RWPE1 (cell line): ENCODE data around the gene MOGAT3.
A peak's percentile ranks its signal among the peaks of the same experiment; 100 is the strongest.

Source experiments
- CTCF ChIA-PET: fragments of 350-600 bp; sonication (Branson Sonifier 250); formaldehyde crosslinking; extraction: SDS; loops from one replicate; lab custom pipeline; 2021; lab: Yijun Ruan, JAX
- POLR2A ChIA-PET: fragments of 400-600 bp; formaldehyde crosslinking; extraction: SDS; loops from one replicate; lab custom pipeline; 2020; ENCODE audit warnings: antibody characterized with exemption; ENCODE audit not compliant: low non-redundant PET; lab: Yijun Ruan, JAX
- DNase-seq: peaks from one replicate; pipeline ENCODE4 v3.0.0; 2012; ENCODE audit warnings: low spot score
- H3K27ac ChIP-seq: fragments of 450-650 bp; 2 replicates; pipeline ENCODE4 v1.5.1; 2017
- CTCF ChIP-seq: fragments of 450-650 bp; conservative IDR thresholded peaks from 2 replicates; pipeline ENCODE4 v1.5.1; 2017; ENCODE audit warnings: low read depth, mild to moderate bottlenecking

MOGAT3 gene

GRCh38 chr7:101161692-101162471, 39.0 kb downstream of the MOGAT3 start:
- CTCF ChIA-PET: interaction anchor here (0.6 kb wide), 1 partner anchor 18 kb away, joined by 3 read pairs; no protein-coding TSS in a partner anchor
- DNase-seq: no peak
- no peak for TF ChIP-seq CTCF

DNA sequence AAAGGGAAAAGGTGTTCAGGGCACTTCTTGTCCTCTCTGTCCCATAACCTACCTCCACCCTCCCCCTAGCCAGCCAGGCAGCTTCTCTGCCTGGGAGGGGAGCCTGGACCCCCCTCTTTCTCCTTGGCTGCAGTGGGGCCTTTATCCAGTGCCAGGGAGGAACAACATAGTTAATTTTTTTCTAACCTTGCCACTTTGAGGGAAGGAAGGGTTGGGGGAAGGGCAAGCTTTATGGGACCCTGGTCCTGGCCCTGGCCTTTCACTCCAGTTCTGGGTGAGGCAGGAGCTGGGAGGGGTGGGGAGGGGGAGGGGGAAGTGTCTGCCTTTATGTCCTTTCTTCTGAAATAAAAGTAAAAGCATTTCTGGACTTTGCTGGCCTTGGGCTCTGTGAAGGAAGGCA, 39.9 kb downstream of the MOGAT3 start:
- peak overlapping the region; percentile 86 for H3K27ac ChIP-seq
- TF ChIP-seq CTCF: no peak
- ChIA-PET CTCF (interaction anchor here (0.7 to 1.4 kb wide), 2 partner anchors 11 to 122 kb away, joined by 3 to 4 read pairs; no protein-coding TSS in a partner anchor), POLR2A (interaction anchor here (0.5 kb wide), 1 partner anchor 1138 kb away, joined by 3 read pairs; no protein-coding TSS in a partner anchor)
- no peak for DNase-seq

More at GRCh38 chr7:101161692-101162471, 39.0 kb downstream of the MOGAT3 start:
- POLR2A ChIA-PET: no interaction called here
- H3K27ac ChIP-seq: peak overlapping the region; percentile 86

- no peak for TF ChIP-seq CTCF
- H3K27ac ChIP-seq: peak overlapping the region; percentile 86
- ChIA-PET CTCF (interaction anchor here (1.4 kb wide), 1 partner anchor 123 kb away, joined by 3 read pairs; no protein-coding TSS in a partner anchor), POLR2A (interaction anchor here (0.5 kb wide), 1 partner anchor 1137 kb away, joined by 3 read pairs; no protein-coding TSS in a partner anchor)
- DNase-seq: peak; percentile 69
Measured at GRCh38 chr7:101159696-101160674, 40.9 kb downstream of the MOGAT3 start.

DNA sequence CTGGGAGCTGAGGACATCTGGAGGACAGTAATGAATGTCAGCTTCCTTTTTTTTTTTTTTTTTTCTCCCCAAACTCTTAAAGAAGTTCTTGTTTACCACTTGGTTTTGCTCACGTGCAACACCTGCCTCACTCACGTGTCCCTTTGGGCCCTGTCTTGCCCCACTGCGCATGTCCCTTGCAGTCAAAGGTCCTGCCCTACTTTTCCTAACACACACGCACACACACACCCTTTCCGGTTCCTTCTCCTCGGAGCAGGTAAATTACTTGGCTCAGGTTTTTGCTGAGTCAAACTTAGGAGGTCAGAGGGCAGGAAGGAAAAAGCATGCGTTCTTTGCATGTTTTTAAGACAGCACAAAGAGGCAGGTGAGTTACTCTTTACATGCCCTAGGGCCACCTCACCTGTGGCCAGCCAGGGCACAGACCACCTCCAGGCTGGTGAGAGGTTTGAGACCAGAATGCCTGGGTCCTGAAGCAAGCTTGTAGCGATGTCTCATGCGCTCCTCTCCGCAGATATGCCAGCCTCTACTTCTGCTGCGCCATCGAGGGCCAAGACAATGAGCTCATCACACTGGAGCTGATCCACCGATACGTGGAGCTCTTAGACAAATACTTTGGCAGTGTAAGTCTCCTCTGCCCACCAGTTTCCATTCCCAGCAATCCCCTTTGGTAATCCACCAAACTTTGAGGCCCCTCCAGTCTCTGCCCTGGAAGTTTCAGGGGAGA, 43.8 kb downstream of the MOGAT3 start:
- ChIA-PET POLR2A (interaction anchor here (0.6 kb wide), 1 partner anchor 253 kb away, joined by 3 read pairs; no protein-coding TSS in a partner anchor), CTCF (interaction anchor here (0.6 to 2.2 kb wide), 8 partner anchors 13 to 674 kb away, joined by 3 to 9 read pairs (median 3); partner anchors contain the start of gene NAT16)
- peak; percentile 81 for DNase-seq
- no peak for TF ChIP-seq CTCF
- peak overlapping the region; percentile 87 for H3K27ac ChIP-seq

- peak overlapping the region; percentile 87 for H3K27ac ChIP-seq
- CTCF ChIA-PET: interaction anchor here (0.6 to 2.2 kb wide), 7 partner anchors 12 to 156 kb away, joined by 3 to 9 read pairs (median 3); no protein-coding TSS in a partner anchor
Measured at GRCh38 chr7:101156277-101156676, 44.6 kb downstream of the MOGAT3 start.

More at GRCh38 chr7:101156277-101156676, 44.6 kb downstream of the MOGAT3 start:
- POLR2A ChIA-PET: no interaction called here
- no peak for DNase-seq
- no peak for TF ChIP-seq CTCF
